GM12891 (cell line): ENCODE data around the gene TAS2R41.

Experiments used
- PAX5 ChIP-seq: IDR thresholded peaks from 2 replicates; pipeline ENCODE4 v1.6.1; 2011; ENCODE audit warnings: low read length, moderate library complexity, mild to moderate bottlenecking; ENCODE audit not compliant: insufficient read depth, severe bottlenecking
- POLR2A ChIP-seq: IDR thresholded peaks from 2 replicates; pipeline ENCODE4 v1.6.1; 2011; ENCODE audit warnings: low read depth, low read length, control low read depth
- POLR2AphosphoS5 ChIP-seq: IDR thresholded peaks from 2 replicates; pipeline ENCODE4 v1.6.1; 2011; ENCODE audit warnings: low read depth, low read length, control low read depth
- SPI1 ChIP-seq: IDR thresholded peaks from 2 replicates; pipeline ENCODE4 v1.6.1; 2011; ENCODE audit warnings: low read depth, low read length, control low read depth
- TAF1 ChIP-seq: IDR thresholded peaks from 2 replicates; pipeline ENCODE4 v1.6.1; 2011; ENCODE audit warnings: low read depth, low read length, control low read depth

DNA sequence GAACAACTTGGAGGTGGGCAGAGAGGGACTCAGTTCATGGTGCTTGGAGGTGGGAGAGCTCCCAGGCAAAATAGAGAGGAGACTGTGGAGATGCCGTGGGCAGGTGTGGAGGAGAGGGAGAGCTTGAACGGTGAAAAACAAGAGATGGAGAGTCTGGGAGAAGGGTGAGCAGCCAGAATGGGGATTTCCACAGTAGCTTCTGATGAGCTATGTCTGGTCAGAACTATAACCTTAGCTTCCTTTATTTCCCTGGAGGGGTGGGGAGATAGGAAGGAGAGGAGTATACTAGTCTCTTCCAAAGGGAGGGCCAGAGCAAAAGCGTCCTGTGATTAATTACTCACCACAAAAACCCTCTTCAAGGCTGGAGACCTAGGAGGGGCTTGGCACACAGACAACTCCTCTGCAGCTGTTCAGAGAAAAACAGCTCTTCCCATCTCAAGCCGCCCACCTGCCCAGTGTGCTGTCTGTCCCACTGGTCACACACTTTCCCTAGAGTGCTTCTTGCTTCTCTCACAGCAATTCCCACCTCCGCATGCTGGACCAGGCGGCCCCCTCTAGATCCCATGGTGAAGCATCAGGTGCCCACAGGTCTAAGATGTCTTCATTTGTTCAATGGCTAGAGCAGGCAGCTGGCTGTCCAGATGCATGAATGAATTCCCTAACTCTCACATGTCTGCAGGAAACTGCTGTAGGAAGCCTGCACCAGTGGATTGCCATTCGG lies 41.9 kb downstream of the TAS2R41 start:
- TF ChIP-seq POLR2A (no peak), POLR2AphosphoS5 (no peak), TAF1 (no peak), PAX5 (no peak), SPI1 (no peak)
